Prostate gland (tissue), 2 donors: ENCODE measurements around the gene PVR. TPM values are rescaled to one million over a fixed set of nuclear protein-coding genes. Genes with fewer than 3 reads are reported as not detected.

Source experiments
- DNase-seq: peaks from one replicate; pipeline ENCODE4 v3.0.0-alpha.2; 2019; ENCODE audit warnings: low spot score
- H3K27ac ChIP-seq, 2 donors: fragments of 200-600 bp; sonication (generic); 2 replicates each; pipeline ENCODE4 v1.5.1; 2017 to 2019
- H3K27me3 ChIP-seq: fragments of 200-600 bp; sonication (generic); replicated peaks from 2 replicates; pipeline ENCODE4 v1.5.1; 2019; ENCODE audit not compliant: insufficient read depth
- H3K36me3 ChIP-seq, 2 donors: fragments of 200-600 bp; sonication (generic); 1 replicate in 1 of 2; 2 replicates in 1 of 2; pipeline versions ENCODE4 v1.5.1 to v1.8.1; 2017 to 2019
- H3K4me1 ChIP-seq: fragments of 200-600 bp; sonication (generic); replicated peaks from 2 replicates; pipeline ENCODE4 v1.5.1; 2019
- H3K4me3 ChIP-seq, 2 donors: fragments of 200-600 bp; sonication (generic); 2 replicates each; pipeline ENCODE4 v1.5.1; 2017 to 2019
- H3K9me3 ChIP-seq: fragments of 200-600 bp; sonication (generic); 2 replicates; pipeline ENCODE4 v1.5.1; 2017
- POLR2A ChIP-seq: fragments of 450-650 bp; IDR thresholded peaks from one replicate; pipeline ENCODE4 v1.6.1; 2016; ENCODE audit warnings: antibody characterized with exemption, mild to moderate bottlenecking
- POLR2AphosphoS5 ChIP-seq: sonication (generic); formaldehyde crosslinking; IDR thresholded peaks from one replicate; pipeline ENCODE4 v1.6.1; 2017; ENCODE audit warnings: antibody characterized with exemption
- WGBS: methylation state at CpG from one replicate; pipeline ENCODE4 v1.1.5; 2018; 5-methylcytosine and 5-hydroxymethylcytosine counted together
- intact Hi-C: fragments of 100-400 bp; cut with DNase I; formaldehyde crosslinking; loops from one replicate; pipeline ENCODE4 v1.14.2; 2022
- total RNA-seq, 2 donors: library from RNA; depleted of rRNA; stranded (reverse); fragments of >200 nt; gene quantifications; one replicate each; pipeline ENCODE4 v1.1.0, GENCODE V29; 2016
- TF ChIP-seq, protein P1 (sequence below), 4 experiments: fragments of 200-600 bp in 2 of 4; fragments of 450-650 bp in 2 of 4; sonication (generic) in 2 of 4; IDR thresholded peaks; 1 replicate in 3 of 4; 2 replicates in 1 of 4; pipeline ENCODE4 v1.5.1; 2016 to 2019; ENCODE audit warnings: antibody characterized with exemption in 4 of 4, mild to moderate bottlenecking in 2 of 4, moderate library complexity in 2 of 4

PVR gene
- total RNA-seq, 2 donors from 2014 or later, result 30.1 to 35.6 TPM

GRCh38 chr19:44684892-44685863, 41.5 kb downstream of the PVR start:
- no peaks in the 10 kb centered on the region for H3K9me3 ChIP-seq
- WGBS, result 55% methylated on average over 25 of the region's 25 CpGs
- no peaks in the 10 kb centered on the region for H3K36me3 ChIP-seq
- no peaks in the 10 kb centered on the region for H3K4me1 ChIP-seq
- no peak overlapping the region for H3K27ac ChIP-seq
- DNase-seq, result no peak
- TF ChIP-seq POLR2A (no peak), POLR2AphosphoS5 (peak; percentile 27)
- intact Hi-C loops, result no loop called here
- H3K4me3 ChIP-seq, result no peak overlapping the region
- H3K27me3 ChIP-seq, result no peaks in the 10 kb centered on the region

DNA sequence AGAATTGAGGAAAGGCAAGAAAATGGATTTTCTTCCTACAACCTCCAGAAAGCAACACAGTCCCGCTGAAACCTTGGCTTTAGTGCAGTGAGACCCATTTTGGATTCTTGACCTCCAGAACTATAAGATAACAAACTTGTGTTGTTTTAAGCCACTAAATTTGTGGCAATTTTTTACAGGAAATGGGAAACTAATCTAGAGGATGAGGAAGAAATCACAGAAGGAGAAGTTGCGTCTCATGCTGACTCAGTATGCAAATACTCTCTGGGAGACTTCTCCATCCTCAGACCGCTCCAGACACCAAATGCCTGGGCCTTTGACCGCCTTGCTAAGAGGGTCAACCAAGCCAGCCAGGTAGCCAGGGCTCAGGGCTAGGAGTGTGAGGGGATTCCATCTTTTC, 42.2 kb downstream of the PVR start:
- no peaks in the 10 kb centered on the region for H3K9me3 ChIP-seq
- H3K4me3 ChIP-seq, result no peak overlapping the region
- no peak for DNase-seq
- H3K36me3 ChIP-seq, result no peaks in the 10 kb centered on the region
- 88% methylated on average over 4 of the region's 4 CpGs for WGBS
- intact Hi-C loops, result no loop called here
- TF ChIP-seq POLR2AphosphoS5 (no peak), POLR2A (no peak)
- TF ChIP-seq, protein P1, sequence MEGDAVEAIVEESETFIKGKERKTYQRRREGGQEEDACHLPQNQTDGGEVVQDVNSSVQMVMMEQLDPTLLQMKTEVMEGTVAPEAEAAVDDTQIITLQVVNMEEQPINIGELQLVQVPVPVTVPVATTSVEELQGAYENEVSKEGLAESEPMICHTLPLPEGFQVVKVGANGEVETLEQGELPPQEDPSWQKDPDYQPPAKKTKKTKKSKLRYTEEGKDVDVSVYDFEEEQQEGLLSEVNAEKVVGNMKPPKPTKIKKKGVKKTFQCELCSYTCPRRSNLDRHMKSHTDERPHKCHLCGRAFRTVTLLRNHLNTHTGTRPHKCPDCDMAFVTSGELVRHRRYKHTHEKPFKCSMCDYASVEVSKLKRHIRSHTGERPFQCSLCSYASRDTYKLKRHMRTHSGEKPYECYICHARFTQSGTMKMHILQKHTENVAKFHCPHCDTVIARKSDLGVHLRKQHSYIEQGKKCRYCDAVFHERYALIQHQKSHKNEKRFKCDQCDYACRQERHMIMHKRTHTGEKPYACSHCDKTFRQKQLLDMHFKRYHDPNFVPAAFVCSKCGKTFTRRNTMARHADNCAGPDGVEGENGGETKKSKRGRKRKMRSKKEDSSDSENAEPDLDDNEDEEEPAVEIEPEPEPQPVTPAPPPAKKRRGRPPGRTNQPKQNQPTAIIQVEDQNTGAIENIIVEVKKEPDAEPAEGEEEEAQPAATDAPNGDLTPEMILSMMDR (IDR thresholded peaks at IDR 0.05), result no peak
- no peak overlapping the region for H3K27ac ChIP-seq
- H3K27me3 ChIP-seq, result no peaks in the 10 kb centered on the region
- no peaks in the 10 kb centered on the region for H3K4me1 ChIP-seq

DNA sequence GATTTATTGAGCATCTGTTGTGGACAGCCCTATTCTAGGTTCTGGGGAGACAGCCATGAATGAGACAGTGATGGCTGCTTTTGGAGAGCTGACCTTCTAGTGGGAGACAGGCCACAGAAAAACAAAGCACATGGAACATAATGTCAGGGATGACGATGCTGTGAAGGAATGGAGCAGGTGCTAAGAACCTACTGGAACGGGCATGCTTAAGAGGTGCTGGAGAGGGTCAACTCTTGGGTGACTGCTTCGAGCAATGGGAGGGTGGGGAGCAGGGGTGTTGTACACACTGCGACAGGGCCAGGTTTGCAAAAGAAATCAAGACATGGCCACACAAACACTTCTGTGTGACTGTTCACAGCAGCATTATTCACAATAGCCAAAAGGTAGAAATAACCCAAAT, 43.2 kb downstream of the PVR start:
- WGBS, result 74% methylated on average over 4 of the region's 4 CpGs
- no peak overlapping the region for H3K27ac ChIP-seq
- H3K27me3 ChIP-seq, result no peaks in the 10 kb centered on the region
- no peaks in the 10 kb centered on the region for H3K36me3 ChIP-seq
- no peak for DNase-seq
- TF ChIP-seq, protein P1 (IDR thresholded peaks at IDR 0.05), result no peak
- TF ChIP-seq POLR2AphosphoS5 (no peak), POLR2A (no peak)
- no peaks in the 10 kb centered on the region for H3K4me1 ChIP-seq
- no peaks in the 10 kb centered on the region for H3K9me3 ChIP-seq
- H3K4me3 ChIP-seq, result no peak overlapping the region
- intact Hi-C loops, result no loop called here

- intact Hi-C loops, result no loop called here
- no peaks in the 10 kb centered on the region for H3K36me3 ChIP-seq
These were observed 44.2 kb downstream of the PVR start for GRCh38 chr19:44687888-44688287.

DNA sequence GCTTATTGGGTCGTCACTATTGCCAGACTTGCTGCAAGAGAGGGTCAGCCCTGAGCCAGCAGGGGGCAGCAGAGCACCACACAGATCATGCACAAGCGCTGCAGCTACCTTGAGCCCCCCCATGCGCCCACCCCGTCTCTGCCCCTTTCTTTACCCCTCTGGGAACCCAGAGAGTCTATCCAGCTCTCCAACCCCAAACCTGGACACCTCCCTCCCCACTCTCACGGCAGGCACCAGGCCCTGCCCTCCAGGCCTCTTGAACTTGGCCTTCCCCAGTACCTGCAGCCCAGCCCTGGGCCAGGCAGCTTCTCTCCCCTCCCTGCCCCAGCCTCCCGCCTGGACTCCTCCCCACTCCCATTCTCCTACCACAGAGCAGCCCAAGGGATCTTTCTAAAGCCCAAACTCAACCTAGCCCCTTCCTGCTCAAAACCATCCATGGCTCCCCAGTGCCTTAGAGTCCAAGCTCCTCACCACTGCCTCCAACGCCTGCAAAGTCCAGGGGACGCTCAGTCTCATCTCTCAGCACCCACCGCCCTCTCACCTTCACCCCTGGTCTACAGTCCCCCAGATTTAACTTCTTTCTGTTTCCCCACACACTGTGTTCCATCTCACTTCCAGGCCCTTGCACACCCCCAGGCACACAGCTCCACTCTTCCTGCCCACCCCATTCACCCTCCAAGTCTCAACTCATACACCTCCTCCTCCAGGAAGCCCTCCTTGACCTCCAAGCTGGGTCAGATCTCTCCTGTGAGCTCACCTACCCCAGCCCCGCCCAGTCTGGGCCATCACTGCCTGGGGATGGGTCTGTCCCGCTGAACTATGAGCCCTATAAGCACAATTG, 45.8 kb downstream of the PVR start:
- Histone ChIP-seq H3K27ac (no peak overlapping the region), H3K36me3 (no peaks in the 10 kb centered on the region), H3K9me3 (no peaks in the 10 kb centered on the region), H3K27me3 (no peaks in the 10 kb centered on the region), H3K4me1 (no peaks in the 10 kb centered on the region), H3K4me3 (no peak overlapping the region)
- WGBS, result 39% methylated on average over 11 of the region's 11 CpGs
- intact Hi-C loops, result no loop called here
- TF ChIP-seq, protein P1 (IDR thresholded peaks at IDR 0.05), result peak; percentile 82 to 94 (median 90)
- no peak for TF ChIP-seq POLR2A
- peak; percentile 63 for DNase-seq

More at GRCh38 chr19:44687888-44688287, 44.2 kb downstream of the PVR start:
- Histone ChIP-seq H3K27me3 (no peaks in the 10 kb centered on the region), H3K9me3 (no peaks in the 10 kb centered on the region), H3K4me3 (no peak overlapping the region), H3K27ac (no peak overlapping the region), H3K4me1 (no peaks in the 10 kb centered on the region)
- TF ChIP-seq POLR2AphosphoS5, result no peak
- TF ChIP-seq POLR2A, result no peak
- TF ChIP-seq, protein P1 (IDR thresholded peaks at IDR 0.05), result no peak
- WGBS, result 96% methylated on average over 7 of the region's 7 CpGs
- no peak for DNase-seq
